ENCODE data around the gene CCDC57. TPM values are rescaled to one million over a fixed set of nuclear protein-coding genes. Genes with fewer than 3 reads are reported as not detected.

Gene CCDC57
- total RNA-seq, 4 donors from 2014 or later = 8.8 to 31.5 (median 17.1) TPM

- no peak for TF ChIP-seq CTCF (IDR thresholded peaks at IDR 0.05; ENCODE audit: low read depth)
Observed at GRCh38 chr17:82173351-82174041, 39.1 kb downstream of the CCDC57 start.

- TF ChIP-seq CTCF (IDR thresholded peaks at IDR 0.05; ENCODE audit: low read depth) = no peak
Observed at GRCh38 chr17:82172486-82173160, 40.0 kb downstream of the CCDC57 start.

GRCh38 chr17:82171750-82172375, 40.8 kb downstream of the CCDC57 start:
- TF ChIP-seq CTCF (IDR thresholded peaks at IDR 0.05; ENCODE audit: low read depth) = no peak

GRCh38 chr17:82170412-82170961, 42.2 kb downstream of the CCDC57 start:
- no peak for TF ChIP-seq CTCF (IDR thresholded peaks at IDR 0.05; ENCODE audit: low read depth)

GRCh38 chr17:82168568-82168967, 44.1 kb downstream of the CCDC57 start:
- TF ChIP-seq CTCF (IDR thresholded peaks at IDR 0.05; ENCODE audit: low read depth) = no peak

- TF ChIP-seq CTCF (IDR thresholded peaks at IDR 0.05; ENCODE audit: low read depth) = no peak
Observed at GRCh38 chr17:82167028-82167427, 45.6 kb downstream of the CCDC57 start.

- TF ChIP-seq CTCF (IDR thresholded peaks at IDR 0.05; ENCODE audit: low read depth) = no peak
Observed at GRCh38 chr17:82164853-82165252, 47.8 kb downstream of the CCDC57 start.
